GM21825 (cell line): ENCODE data around the gene NKD2.
"Not testable (repeated sequence)": the region's sequence is repeated elsewhere in the genome, so short reads cannot be mapped to it uniquely, and the experiment has no call there.

Experiments
- ATAC-seq: cut with Tn5 transposase; IDR thresholded peaks from one replicate; pipeline ENCODE4 v1.9.1; 2021; ENCODE audit warnings: mild to moderate bottlenecking, moderate library complexity; ENCODE audit not compliant: unreplicated experiment

Gene NKD2

DNA sequence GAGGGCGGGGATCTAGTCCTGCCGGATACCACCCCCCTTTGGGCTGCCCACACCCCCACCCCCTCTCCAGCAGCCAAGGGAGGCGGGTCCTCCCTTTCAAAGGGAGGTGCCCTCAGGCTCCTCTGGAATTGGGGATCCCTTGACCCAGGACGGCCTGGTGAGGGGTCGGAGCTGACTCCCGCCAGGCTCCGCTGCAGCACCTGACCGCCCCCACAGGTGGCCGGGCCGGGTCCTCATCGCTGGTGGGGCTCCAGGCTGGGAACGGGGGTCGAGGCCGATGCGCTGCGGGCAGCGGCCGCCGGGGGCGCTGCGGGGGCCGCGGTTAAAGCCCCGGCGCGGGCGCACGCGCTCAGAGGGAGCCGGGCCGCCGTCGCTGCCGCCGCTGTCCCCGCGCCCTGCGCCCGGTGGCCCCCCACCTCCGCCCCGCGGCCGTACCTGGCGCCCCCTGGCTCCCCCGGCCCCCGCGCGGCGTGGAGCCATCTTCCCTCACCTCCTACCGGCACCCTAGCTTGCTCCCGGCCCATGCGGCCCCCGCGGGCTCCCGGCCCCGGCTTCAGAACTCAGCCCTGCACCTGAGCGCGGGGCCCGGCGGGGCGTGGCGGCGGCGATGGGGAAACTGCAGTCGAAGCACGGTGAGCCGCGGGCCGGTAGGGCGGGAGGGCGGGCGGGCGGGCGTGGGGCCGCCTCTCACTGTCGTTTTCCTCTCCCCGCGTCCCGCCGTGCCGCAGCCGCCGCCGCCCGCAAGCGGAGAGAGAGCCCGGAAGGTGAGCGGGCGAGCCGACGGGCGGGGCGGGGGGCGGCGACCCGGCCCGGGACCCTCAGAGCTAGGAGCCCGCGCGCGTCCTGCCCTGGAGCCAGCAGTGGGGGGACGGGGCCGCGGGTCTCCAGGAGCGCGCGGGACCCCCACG, at the start of gene NKD2:
Gene NKD2 (plus strand): TSS at position 352 of the 908 bp plus-strand sequence. CDS start 256 bp downstream, at position 608.
- peak; percentile 47 for ATAC-seq

DNA sequence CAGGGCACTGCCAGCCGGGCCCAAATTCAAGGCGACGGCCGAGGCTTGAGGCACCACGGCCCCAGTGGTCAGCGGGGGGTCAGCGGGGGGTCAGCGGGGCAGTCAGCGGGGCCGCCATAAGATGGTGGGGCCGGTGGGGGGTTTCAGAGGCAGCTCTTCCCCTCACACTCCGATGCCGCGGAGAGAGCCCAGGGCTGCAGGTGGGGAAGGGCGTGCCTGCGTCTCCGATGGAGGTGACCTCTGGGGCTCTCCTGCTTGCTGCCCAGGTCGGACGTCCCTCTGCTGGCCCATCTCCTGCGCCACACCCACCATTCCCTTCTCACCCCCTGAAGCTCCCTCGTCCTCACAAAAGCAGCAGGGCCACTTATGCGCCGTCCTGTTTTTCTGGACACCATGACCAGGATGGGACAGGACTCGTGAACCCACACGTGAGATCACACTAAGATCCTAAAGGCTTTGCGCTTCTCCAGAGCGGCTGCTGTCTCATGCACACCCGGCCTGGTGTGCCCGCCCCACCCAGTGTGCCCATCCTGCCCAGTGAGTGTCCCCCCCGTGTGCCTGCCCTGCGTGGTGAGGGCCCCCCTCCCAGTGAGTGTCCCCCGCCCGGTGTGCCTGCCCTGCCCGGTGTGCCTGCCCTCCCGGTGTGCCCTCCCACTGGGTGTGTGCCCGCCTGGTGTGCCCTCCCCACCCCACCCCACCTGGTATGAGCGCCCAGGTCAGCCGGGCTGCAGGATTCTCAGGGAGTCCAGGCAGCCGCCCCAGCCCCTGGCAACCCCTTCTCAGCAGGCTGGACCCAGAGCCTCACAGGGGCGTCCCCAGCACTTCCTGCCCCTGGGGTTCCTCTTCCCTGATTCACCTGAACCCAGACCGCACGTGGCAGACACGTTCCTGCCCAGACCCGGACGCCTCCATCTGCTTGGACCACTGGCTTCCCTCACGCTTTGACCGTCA, 48.7 kb upstream of the NKD2 start:
- no peak for ATAC-seq

DNA sequence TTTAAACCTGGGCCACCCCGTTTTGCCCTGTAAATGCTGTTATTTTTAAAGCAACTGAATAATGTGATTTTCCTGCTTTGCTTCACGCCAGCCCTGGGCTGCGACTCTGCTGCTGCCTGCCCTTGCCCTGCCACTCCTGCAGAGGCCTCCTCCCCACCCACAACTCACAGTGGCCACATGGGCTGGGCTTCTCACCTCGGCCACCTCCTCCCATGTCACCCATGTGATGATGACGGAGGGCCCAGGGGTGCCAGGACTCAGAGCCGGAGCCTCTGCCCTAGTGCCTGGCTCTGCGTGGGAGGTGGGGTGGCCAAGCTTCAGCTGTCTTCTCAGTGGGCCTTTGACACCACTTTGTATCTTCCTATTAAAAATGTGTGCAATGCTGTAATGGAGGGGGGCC, 48.1 kb upstream of the NKD2 start:
- ATAC-seq, result no peak

GRCh38 chr5:961002-961710, 47.4 kb upstream of the NKD2 start:
- no peak for ATAC-seq

DNA sequence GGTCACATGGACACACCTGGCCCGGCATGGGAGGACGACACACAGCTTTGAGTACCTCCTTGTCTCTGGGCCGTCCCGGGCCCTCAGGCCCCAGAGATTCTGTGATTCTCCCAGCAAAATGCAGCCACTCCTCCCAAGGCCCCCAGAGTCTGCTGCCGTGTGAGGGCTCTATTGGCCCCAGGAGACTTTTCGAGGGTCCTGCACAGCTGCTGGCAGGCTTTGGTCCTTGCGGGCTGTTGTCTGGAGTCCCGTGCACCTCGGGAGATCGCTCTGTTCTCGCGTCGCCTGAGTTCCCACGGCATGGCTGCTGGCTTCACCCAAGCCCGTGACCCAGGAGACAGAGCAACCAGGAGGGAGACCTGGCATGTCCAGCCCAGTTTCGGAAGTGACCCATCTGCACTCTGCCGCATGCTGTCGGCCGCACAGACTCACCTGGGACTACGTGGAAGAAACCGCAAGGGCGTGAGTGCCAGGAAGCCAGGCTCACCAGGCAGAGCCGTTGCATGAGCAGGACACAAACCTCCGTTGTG, 46.8 kb upstream of the NKD2 start:
- ATAC-seq, result no peak

DNA sequence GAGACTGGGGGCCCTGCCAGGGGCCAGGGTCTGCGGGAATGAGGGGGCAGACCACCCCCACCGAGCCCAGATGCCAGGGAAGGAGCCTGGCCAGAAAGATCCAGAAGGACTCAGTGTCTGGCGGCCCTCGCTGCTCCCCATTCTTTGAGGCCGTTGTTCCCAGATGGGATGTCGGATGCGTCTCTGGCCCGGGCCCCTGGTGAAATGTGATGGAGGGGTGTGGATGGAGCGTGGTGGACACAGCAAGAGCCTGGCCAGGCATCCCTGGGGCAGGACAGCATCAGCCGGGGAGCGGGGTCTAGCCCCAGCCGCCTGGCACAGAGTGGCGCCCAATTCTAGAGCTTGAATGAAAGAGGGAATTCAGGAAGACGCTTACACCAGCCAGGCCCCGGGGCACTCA, 46.2 kb upstream of the NKD2 start:
- ATAC-seq, result no peak

GRCh38 chr5:962801-963200, 45.8 kb upstream of the NKD2 start:
- ATAC-seq, result no peak

DNA sequence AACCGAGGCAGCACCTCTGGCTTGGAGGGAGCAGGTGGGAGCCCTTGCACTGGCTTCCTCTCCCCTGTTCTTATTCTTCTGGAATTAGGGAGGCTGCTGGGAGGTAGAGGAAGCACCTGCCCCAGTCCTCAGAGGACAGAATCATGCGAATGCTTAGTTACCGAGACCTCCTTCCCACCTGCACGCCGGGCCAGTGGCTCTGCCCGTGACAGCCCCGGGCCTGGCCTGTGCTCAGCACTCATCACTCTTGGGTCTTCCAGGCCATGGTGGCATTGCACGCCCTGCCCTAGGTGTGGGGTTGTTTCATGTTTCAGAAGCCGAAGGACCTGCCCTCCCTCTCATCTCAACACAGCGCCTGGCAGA, 45.3 kb upstream of the NKD2 start:
- ATAC-seq, result no peak

DNA sequence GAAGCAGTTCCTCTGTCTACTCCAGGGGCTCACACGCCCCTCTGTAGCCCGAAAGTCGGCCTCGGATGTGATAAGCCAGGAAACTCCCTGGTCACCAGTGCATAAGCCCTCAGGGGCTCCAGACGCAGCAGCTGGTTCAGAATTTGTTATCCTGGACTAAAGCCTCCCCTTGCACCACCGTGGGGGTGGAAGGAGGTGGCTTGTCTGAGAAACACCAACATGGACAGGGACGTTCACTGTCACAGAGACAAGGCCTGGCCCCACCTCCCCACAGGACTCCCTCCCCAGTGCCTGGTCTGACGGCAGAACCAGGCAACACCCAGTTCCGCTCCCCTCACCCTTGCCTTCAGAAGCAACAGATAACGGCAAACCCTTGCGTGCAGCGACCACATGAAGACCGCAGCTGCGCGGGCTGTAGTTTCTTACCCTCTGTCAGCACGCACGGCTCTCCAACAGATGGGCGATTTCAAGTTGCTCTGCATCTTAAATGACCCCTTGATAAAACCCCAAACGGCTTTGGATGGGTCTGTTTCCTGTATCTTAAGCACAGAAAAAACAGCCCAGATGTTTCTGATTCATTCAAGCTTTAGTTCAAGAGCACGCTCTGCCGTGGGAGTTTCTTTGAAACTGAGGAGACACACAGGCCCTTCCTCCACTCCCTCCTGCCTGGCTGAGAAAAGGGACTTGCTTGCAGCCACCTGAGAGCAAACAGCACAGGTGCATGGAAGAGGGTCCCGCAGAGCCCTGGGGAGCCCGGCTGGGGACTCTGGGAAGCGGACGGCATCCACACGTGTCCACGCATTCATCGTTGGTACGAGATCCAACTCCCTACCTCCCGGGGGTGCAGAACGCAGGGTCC, 44.7 kb upstream of the NKD2 start:
- peak; percentile 71 for ATAC-seq

DNA sequence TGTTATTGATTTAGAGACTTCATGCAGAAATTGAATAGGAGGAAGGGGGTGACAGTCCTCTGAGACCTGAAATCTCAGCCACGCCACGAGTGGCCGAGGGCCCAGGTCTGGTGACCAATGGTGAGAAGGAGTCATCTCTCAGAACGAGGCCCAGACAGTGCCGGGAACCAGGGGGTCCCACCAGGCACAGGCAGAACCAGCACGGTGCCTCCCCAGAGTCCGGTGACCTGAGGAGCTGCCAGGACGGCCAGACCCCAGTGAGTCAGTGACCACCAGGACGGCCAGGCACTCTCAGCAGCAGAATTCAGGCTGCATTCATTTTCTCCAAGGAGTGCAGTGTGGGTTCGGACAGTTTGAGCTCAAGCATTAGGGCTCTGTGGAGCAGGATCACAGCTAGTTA, 43.8 kb upstream of the NKD2 start:
- no peak for ATAC-seq

DNA sequence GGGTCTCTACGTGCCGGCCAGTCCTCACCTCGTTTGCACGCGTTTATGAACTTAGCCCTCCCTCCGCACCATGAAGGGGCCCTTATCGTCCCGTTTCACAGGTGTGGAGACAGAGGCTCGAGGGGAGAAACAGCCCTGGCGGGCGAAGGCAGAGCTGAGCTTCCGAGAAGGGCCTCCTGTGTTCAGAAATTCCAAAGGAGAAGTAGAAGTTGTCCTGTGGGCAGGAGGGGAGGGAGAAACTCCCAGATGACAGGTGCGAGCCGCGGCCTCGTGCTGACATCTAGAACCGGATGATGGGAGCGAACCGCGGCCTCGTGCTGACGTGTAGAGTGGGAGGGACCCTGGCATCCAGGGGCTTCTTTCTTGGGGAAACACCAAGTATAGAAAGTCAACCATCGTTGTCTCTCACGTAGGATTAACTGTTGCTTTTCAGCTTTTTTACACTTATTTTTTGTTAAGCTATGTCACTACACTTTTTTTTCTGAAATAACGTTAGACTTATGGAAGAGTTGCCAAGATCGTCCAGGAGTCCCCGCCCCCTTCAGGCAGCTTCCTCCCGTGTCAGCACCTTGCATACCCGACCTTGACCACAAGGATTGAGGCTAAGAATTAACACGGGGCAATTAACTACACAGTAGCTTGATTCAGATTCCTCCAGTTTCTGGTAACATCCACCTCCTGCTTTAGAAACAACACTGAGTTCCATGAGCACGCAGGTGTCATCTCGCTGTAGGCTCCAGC, 42.8 kb upstream of the NKD2 start:
- ATAC-seq, result no peak

GRCh38 chr5:966345-966710, 42.3 kb upstream of the NKD2 start:
- no peak for ATAC-seq

DNA sequence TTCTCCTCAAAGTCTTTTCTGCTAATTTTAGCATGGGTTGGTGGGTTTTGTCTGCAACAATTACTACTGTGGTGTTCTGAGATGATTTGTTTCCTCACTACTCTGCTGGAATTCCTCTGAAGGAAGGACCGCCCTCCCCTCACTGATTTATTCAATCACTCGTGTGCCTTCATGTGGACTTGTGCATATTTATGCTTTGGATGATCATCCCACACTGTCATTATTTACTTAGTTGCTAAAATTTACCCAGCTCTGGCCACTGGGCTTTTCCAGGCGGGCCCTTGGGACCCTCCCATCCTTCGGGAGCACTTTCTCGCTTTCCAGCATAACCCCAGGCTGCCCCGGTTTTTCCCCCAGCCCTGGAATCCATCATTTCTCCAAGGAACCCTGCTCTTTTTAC, 41.7 kb upstream of the NKD2 start:
- ATAC-seq, result no peak

- ATAC-seq, result no peak
Observed at GRCh38 chr5:968881-969280, 39.7 kb upstream of the NKD2 start.

DNA sequence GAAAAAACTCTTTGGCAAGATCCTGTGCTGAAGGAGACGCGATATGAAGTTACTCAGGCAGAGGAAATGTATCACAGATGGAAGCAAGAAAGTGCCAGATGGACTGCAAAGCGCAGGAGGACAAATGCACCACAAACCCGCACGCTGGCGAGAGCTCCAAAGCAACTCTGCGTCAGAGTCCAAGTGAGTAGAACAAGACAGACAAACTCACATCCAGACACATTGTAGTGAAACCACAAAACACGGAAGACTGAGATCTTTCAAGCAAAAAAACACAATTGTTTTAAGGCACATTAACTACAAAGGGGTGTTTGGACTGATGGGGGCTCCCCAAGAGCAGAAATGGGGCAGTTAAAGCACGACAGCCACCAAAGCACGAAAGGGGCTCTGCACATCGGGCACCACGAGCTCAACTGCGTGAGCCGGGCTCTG, 39.2 kb upstream of the NKD2 start:
- ATAC-seq, result no peak

GRCh38 chr5:972575-972974, 36.0 kb upstream of the NKD2 start:
- ATAC-seq, result not testable (repeated sequence)

- no peak for ATAC-seq
Observed at GRCh38 chr5:976849-977751, 31.5 kb upstream of the NKD2 start.

DNA sequence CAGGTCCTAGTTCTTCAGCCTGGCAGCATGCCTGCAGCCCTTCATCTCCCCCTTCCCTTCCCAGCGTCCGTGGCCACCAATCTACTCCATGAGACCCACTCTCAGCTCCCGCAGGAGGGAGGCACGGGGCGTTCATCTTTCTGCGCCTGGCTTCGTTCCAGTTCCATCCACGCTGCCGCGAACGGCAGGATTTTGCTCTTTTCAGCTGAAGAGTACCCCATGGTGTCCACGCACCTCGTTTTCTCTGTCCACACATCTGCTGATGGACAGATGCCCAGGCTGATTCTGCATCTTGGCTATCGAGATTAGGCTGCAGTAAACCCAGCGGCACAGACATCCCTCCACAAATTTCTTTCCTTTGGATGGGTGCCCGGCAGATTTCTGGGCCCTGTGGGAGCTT, 30.5 kb upstream of the NKD2 start:
- no peak for ATAC-seq
